Activated CD8-positive, alpha-beta T cell treated with anti-CD3 and anti-CD28 coated beads for 36 hours (primary cell): Measurements from ENCODE around the gene IFT22. TPM values are rescaled to one million over a fixed set of nuclear protein-coding genes. Genes with fewer than 3 reads are reported as not detected.

Experiments
- ATAC-seq: fragments of 200-7000 bp; cut with Tn5 transposase; one replicate; pipeline ENCODE4 v1.10.0; 2021; ENCODE audit warnings: mild to moderate bottlenecking, moderate library complexity
- CTCF ChIA-PET: fragments of 350-600 bp; sonication (Branson Sonifier 250); formaldehyde crosslinking; loops from one replicate; lab custom pipeline; 2021; ENCODE audit warnings: antibody characterized with exemption; lab: Charles Lee
- POLR2A ChIA-PET: fragments of 350-600 bp; sonication (Branson Sonifier 250); formaldehyde crosslinking; loops from one replicate; lab custom pipeline; 2021; ENCODE audit warnings: antibody characterized with exemption; lab: Charles Lee
- DNase-seq: peaks from one replicate; pipeline ENCODE4 v3.0.0-alpha.2; 2020
- H3K27ac Mint-ChIP-seq: one replicate; pipeline ENCODE4 v1.8.0; 2021; ENCODE audit warnings: mild to moderate bottlenecking, mixed read lengths
- H3K27me3 Mint-ChIP-seq: one replicate; pipeline ENCODE4 v1.8.0; 2021; ENCODE audit warnings: mixed read lengths
- H3K36me3 Mint-ChIP-seq: one replicate; pipeline ENCODE4 v1.8.0; 2021; ENCODE audit warnings: low read depth, mixed read lengths
- H3K4me1 Mint-ChIP-seq: one replicate; pipeline ENCODE4 v1.8.0; 2021; ENCODE audit warnings: low read depth, mixed read lengths
- H3K4me3 Mint-ChIP-seq: one replicate; pipeline ENCODE4 v1.8.0; 2021; ENCODE audit warnings: mild to moderate bottlenecking, moderate library complexity, mixed read lengths
- H3K9me3 Mint-ChIP-seq: one replicate; pipeline ENCODE4 v1.8.0; 2021; ENCODE audit warnings: mixed read lengths
- CTCF ChIP-seq: fragments of 200-600 bp; IDR thresholded peaks from one replicate; pipeline ENCODE4 v1.8.0; 2022; ENCODE audit warnings: antibody characterized with exemption, mild to moderate bottlenecking
- intact Hi-C: fragments of 100-400 bp; cut with micrococcal nuclease; formaldehyde crosslinking; loops from one replicate; pipeline ENCODE4 v1.10.0; 2022
- total RNA-seq, 2 experiments: library from RNA; stranded (reverse); gene quantifications; one replicate each; pipeline ENCODE4 v1.2.3, GENCODE V29; 2021

IFT22 gene
- total RNA-seq, 2 experiments from 2014 or later = 3.8 to 5.1 TPM

- no peaks in the 10 kb centered on the region for H3K9me3 Mint-ChIP-seq
These were observed 18.8 kb upstream of the IFT22 start for GRCh38 chr7:101340379-101340778.

GRCh38 chr7:101333912-101334311 lies 12.3 kb upstream of the IFT22 start:
- Mint-ChIP-seq H3K36me3 (no peaks in the 10 kb centered on the region), H3K27me3 (peaks cover 2% of the 10 kb centered on the region), H3K4me3 (no peak overlapping the region), H3K4me1 (no peaks in the 10 kb centered on the region), H3K27ac (no peak overlapping the region), H3K9me3 (no peaks in the 10 kb centered on the region)
- POLR2A ChIA-PET = no interaction called here
- DNase-seq (no peak), ATAC-seq (no peak)
- TF ChIP-seq CTCF = no peak
- CTCF ChIA-PET = interaction anchor here (1.3 kb wide), 1 partner anchor 77 kb away, joined by 4 read pairs; no protein-coding TSS in a partner anchor
- intact Hi-C loops = no loop called here

More at GRCh38 chr7:101340379-101340778, 18.8 kb upstream of the IFT22 start:
- intact Hi-C loops = no loop called here
- no peaks in the 10 kb centered on the region for H3K27me3 Mint-ChIP-seq
- H3K4me3 Mint-ChIP-seq = no peak overlapping the region
- POLR2A ChIA-PET = no interaction called here
- DNase-seq (no peak), ATAC-seq (no peak)
- no peaks in the 10 kb centered on the region for H3K4me1 Mint-ChIP-seq
- TF ChIP-seq CTCF = no peak
- CTCF ChIA-PET = interaction anchor here (0.9 to 1.1 kb wide), 2 partner anchors 23 to 100 kb away, joined by 3 read pairs; no protein-coding TSS in a partner anchor
- H3K36me3 Mint-ChIP-seq = no peaks in the 10 kb centered on the region
- H3K27ac Mint-ChIP-seq = no peak overlapping the region

- intact Hi-C loops = no loop called here
- ChIA-PET CTCF (interaction anchor here (1.5 kb wide), 1 partner anchor 41 kb away, joined by 5 read pairs; no protein-coding TSS in a partner anchor), POLR2A (no interaction called here)
- no peak for TF ChIP-seq CTCF
- Mint-ChIP-seq H3K4me1 (no peaks in the 10 kb centered on the region), H3K36me3 (no peaks in the 10 kb centered on the region), H3K27me3 (peaks cover 2% of the 10 kb centered on the region), H3K9me3 (no peaks in the 10 kb centered on the region), H3K4me3 (no peak overlapping the region), H3K27ac (no peak overlapping the region)
- ATAC-seq (no peak), DNase-seq (no peak)
These were observed 10.4 kb upstream of the IFT22 start for GRCh38 chr7:101332026-101332425.

GRCh38 chr7:101330011-101330484 lies 8.4 kb upstream of the IFT22 start:
- DNase-seq (no peak), ATAC-seq (no peak)
- H3K4me1 Mint-ChIP-seq = no peaks in the 10 kb centered on the region
- no peak overlapping the region for H3K4me3 Mint-ChIP-seq
- TF ChIP-seq CTCF = no peak
- H3K36me3 Mint-ChIP-seq = no peaks in the 10 kb centered on the region
- no peak overlapping the region for H3K27ac Mint-ChIP-seq
- ChIA-PET CTCF (interaction anchor here (2.5 kb wide), 1 partner anchor 15 kb away, joined by 9 read pairs; no protein-coding TSS in a partner anchor), POLR2A (no interaction called here)
- peaks cover 2% of the 10 kb centered on the region for H3K27me3 Mint-ChIP-seq
- intact Hi-C loops = no loop called here
- H3K9me3 Mint-ChIP-seq = no peaks in the 10 kb centered on the region

GRCh38 chr7:101328159-101328558 lies 6.5 kb upstream of the IFT22 start:
- H3K4me1 Mint-ChIP-seq = no peaks in the 10 kb centered on the region

More at GRCh38 chr7:101328159-101328558, 6.5 kb upstream of the IFT22 start:
- intact Hi-C loops = no loop called here
- ATAC-seq (no peak), DNase-seq (no peak)
- ChIA-PET CTCF (interaction anchor here (2.5 kb wide), 1 partner anchor 13 kb away, joined by 9 read pairs; no protein-coding TSS in a partner anchor), POLR2A (no interaction called here)
- Mint-ChIP-seq H3K27me3 (no peaks in the 10 kb centered on the region), H3K9me3 (no peaks in the 10 kb centered on the region), H3K4me3 (no peak overlapping the region), H3K27ac (no peak overlapping the region), H3K36me3 (no peaks in the 10 kb centered on the region)
- TF ChIP-seq CTCF = no peak
